Measurements from ENCODE around the gene IL17RA.

Gene IL17RA

GRCh38 chr22:17120281-17120680 lies 35.5 kb downstream of the IL17RA start:
- H3F3A ChIP-seq (ENCODE audit: insufficient read depth, low read length), result no peaks in the 10 kb centered on the region

GRCh38 chr22:17120711-17121232 lies 36.0 kb downstream of the IL17RA start:
- H3K4me3 ChIP-seq (ENCODE audit: low read length), result peak overlapping the region; percentile 46
- TF ChIP-seq EZH2phosphoT487 (IDR thresholded peaks at IDR 0.05; ENCODE audit: low read length) (no peak), EZH2 (optimal IDR thresholded peaks at IDR 0.05; ENCODE audit: low read depth, low read length) (no peak), CTCF (IDR thresholded peaks at IDR 0.05; ENCODE audit: low read length) (no peak)
- H3K4me1 ChIP-seq (ENCODE audit: low read length), result peaks cover 16% of the 10 kb centered on the region
- no peaks in the 10 kb centered on the region for H3K9me3 ChIP-seq (replicated peaks; ENCODE audit: insufficient read depth, low read length)
- no peak overlapping the region for H2AFZ ChIP-seq (ENCODE audit: low read length)
- no peaks in the 10 kb centered on the region for H3K36me3 ChIP-seq (replicated peaks; ENCODE audit: insufficient read depth, low read length)
- H3F3A ChIP-seq (ENCODE audit: insufficient read depth, low read length), result no peaks in the 10 kb centered on the region
- peak overlapping the region; percentile 54; the same call in 1 of the 2 replicates for H3K4me2 ChIP-seq (ENCODE audit: low read depth, low read length)
- H3K9me2 ChIP-seq (replicated peaks; ENCODE audit: insufficient read depth, low read length), result no peaks in the 10 kb centered on the region
- no peak overlapping the region for H3K9ac ChIP-seq (ENCODE audit: low read length)
- H3K27me3 ChIP-seq (replicated peaks; ENCODE audit: insufficient read depth, low read length), result peaks cover 12% of the 10 kb centered on the region
- H3K79me2 ChIP-seq (ENCODE audit: low read length), result no peaks in the 10 kb centered on the region
- H4K20me1 ChIP-seq (ENCODE audit: insufficient read depth, low read length), result no peaks in the 10 kb centered on the region
- H3K27ac ChIP-seq (ENCODE audit: low read length), result no peak overlapping the region
- DNase-seq, result no peak

More at GRCh38 chr22:17120281-17120680, 35.5 kb downstream of the IL17RA start:
- Histone ChIP-seq H3K36me3 (replicated peaks; ENCODE audit: insufficient read depth, low read length) (no peaks in the 10 kb centered on the region), H3K27me3 (replicated peaks; ENCODE audit: insufficient read depth, low read length) (peaks cover 12% of the 10 kb centered on the region), H3K4me3 (ENCODE audit: low read length) (no peak overlapping the region), H4K20me1 (ENCODE audit: insufficient read depth, low read length) (no peaks in the 10 kb centered on the region), H3K27ac (ENCODE audit: low read length) (no peak overlapping the region), H3K9me3 (replicated peaks; ENCODE audit: insufficient read depth, low read length) (no peaks in the 10 kb centered on the region), H3K9ac (ENCODE audit: low read length) (no peak overlapping the region), H3K79me2 (ENCODE audit: low read length) (no peaks in the 10 kb centered on the region), H2AFZ (ENCODE audit: low read length) (no peak overlapping the region), H3K4me2 (ENCODE audit: low read depth, low read length) (no peak overlapping the region), H3K4me1 (ENCODE audit: low read length) (peaks cover 16% of the 10 kb centered on the region), H3K9me2 (replicated peaks; ENCODE audit: insufficient read depth, low read length) (no peaks in the 10 kb centered on the region)
- no peak for TF ChIP-seq EZH2 (optimal IDR thresholded peaks at IDR 0.05; ENCODE audit: low read depth, low read length)
- DNase-seq, result peak; percentile 45

GRCh38 chr22:17121233-17122195 lies 36.7 kb downstream of the IL17RA start, which contains the start of gene TMEM121B:
TMEM121B (minus strand) TSS chr22:17121360; CDS start chr22:17121127, 233 bp downstream.
- peaks cover 12% of the 10 kb centered on the region for H3K4me1 ChIP-seq (ENCODE audit: low read length)
- H3K36me3 ChIP-seq (replicated peaks; ENCODE audit: insufficient read depth, low read length), result no peaks in the 10 kb centered on the region
- peak within 1 kb of the TSS; percentile 54; the same call in 1 of the 2 replicates for H3K4me2 ChIP-seq (ENCODE audit: low read depth, low read length)
- H3K27ac ChIP-seq (ENCODE audit: low read length), result no peak within 1 kb of the TSS
- H2AFZ ChIP-seq (ENCODE audit: low read length), result no peak within 1 kb of the TSS
- DNase-seq, result no peak
- H3F3A ChIP-seq (ENCODE audit: insufficient read depth, low read length), result no peaks in the 10 kb centered on the region
- TF ChIP-seq EZH2 (optimal IDR thresholded peaks at IDR 0.05; ENCODE audit: low read depth, low read length), result no peak
- no peak for TF ChIP-seq CTCF (IDR thresholded peaks at IDR 0.05; ENCODE audit: low read length)
- no peak for TF ChIP-seq EZH2phosphoT487 (IDR thresholded peaks at IDR 0.05; ENCODE audit: low read length)
- no peak within 1 kb of the TSS for H3K9ac ChIP-seq (ENCODE audit: low read length)
- no peaks in the 10 kb centered on the region for H3K79me2 ChIP-seq (ENCODE audit: low read length)
- H3K27me3 ChIP-seq (replicated peaks; ENCODE audit: insufficient read depth, low read length), result peaks cover 12% of the 10 kb centered on the region
- peak within 1 kb of the TSS; percentile 46 for H3K4me3 ChIP-seq (ENCODE audit: low read length)
- H4K20me1 ChIP-seq (ENCODE audit: insufficient read depth, low read length), result no peaks in the 10 kb centered on the region
- H3K9me3 ChIP-seq (replicated peaks; ENCODE audit: insufficient read depth, low read length), result no peaks in the 10 kb centered on the region
- no peaks in the 10 kb centered on the region for H3K9me2 ChIP-seq (replicated peaks; ENCODE audit: insufficient read depth, low read length)
